Endothelial cell of umbilical vein (primary cell): ENCODE results near the gene C10orf53. TPM values are rescaled to one million over a fixed set of nuclear protein-coding genes. Genes with fewer than 3 reads are reported as not detected.

Source experiments
- BruUV-seq: library from RNA; stranded (reverse); fragments of 400-500 nt; replicated peaks from 2 replicates; lab custom pipeline; 2021; lab: Mats Ljungman, UMichigan
- CTCF ChIA-PET: fragments of 300-600, 350-600 bp; sonication (Branson Sonifier 250); formaldehyde crosslinking; loops from one replicate; lab custom pipeline; 2021; ENCODE audit warnings: antibody characterized with exemption, inconsistent platforms; lab: Charles Lee
- POLR2A ChIA-PET: fragments of 300-600, 350-600 bp; sonication (Branson Sonifier 250); formaldehyde crosslinking; loops from one replicate; lab custom pipeline; 2021; ENCODE audit warnings: antibody characterized with exemption, inconsistent platforms; lab: Charles Lee
- DNase-seq: peaks from one replicate; pipeline ENCODE4 v3.0.0-alpha.2; 2011; ENCODE audit warnings: low read depth, low spot score
- FAIRE-seq: peaks from 2 replicates; lab custom pipeline; 2011; peaks lifted over from hg19 to GRCh38; lab: Jason Lieb, UNC
- H2AFZ ChIP-seq: 2 replicates; pipeline ENCODE4 v1.6.0; 2012; ENCODE audit warnings: low read depth, low read length, control low read depth, inconsistent platforms
- H3K27ac ChIP-seq: 2 replicates; pipeline ENCODE4 v1.5.1; 2011; ENCODE audit warnings: low read depth, mild to moderate bottlenecking, control low read depth, low read length, moderate library complexity; ENCODE audit not compliant: insufficient read depth
- H3K27me3 ChIP-seq, 2 experiments: 2 replicates each; pipeline versions ENCODE4 v1.6.0 to v1.6.1; 2011; ENCODE audit warnings: low read length in 2 of 2, mixed read lengths in 1 of 2; ENCODE audit not compliant: control insufficient read depth in 2 of 2, insufficient read depth in 2 of 2
- H3K36me3 ChIP-seq, 2 experiments: 2 replicates in 1 of 2; 3 replicates in 1 of 2; pipeline ENCODE4 v1.5.1; 2011; ENCODE audit warnings: low read length in 2 of 2, mild to moderate bottlenecking in 1 of 2, moderate library complexity in 1 of 2; ENCODE audit not compliant: control insufficient read depth in 2 of 2, insufficient read depth in 2 of 2; ENCODE audit errors: extremely low read depth in 1 of 2
- H3K4me1 ChIP-seq: 3 replicates; pipeline ENCODE4 v1.5.1; 2011; ENCODE audit warnings: mild to moderate bottlenecking, low read length; ENCODE audit not compliant: control insufficient read depth, insufficient read depth; ENCODE audit errors: extremely low read depth
- H3K4me2 ChIP-seq: 2 replicates; pipeline ENCODE4 v1.6.1; 2011; ENCODE audit warnings: low read length, control low read depth, mixed read lengths; ENCODE audit not compliant: insufficient read depth
- H3K4me3 ChIP-seq, 3 experiments: fragments of 200-600 bp in 1 of 3; sonication (generic), shearing (Covaris generic) in 1 of 3; replicated peaks in 1 of 3; 2 replicates each; pipeline ENCODE4 v1.5.1; 2011 to 2016; ENCODE audit warnings: control low read depth in 3 of 3, low read length in 3 of 3, mild to moderate bottlenecking in 2 of 3, inconsistent platforms in 1 of 3, low read depth in 1 of 3, moderate library complexity in 1 of 3; ENCODE audit not compliant: insufficient read depth in 1 of 3
- H3K79me2 ChIP-seq: 2 replicates; pipeline ENCODE4 v1.6.0; 2012; ENCODE audit warnings: low read length, inconsistent platforms; ENCODE audit not compliant: control insufficient read depth, insufficient read depth
- H3K9ac ChIP-seq: replicated peaks from 2 replicates; pipeline ENCODE3; 2011; ENCODE audit warnings: low read length, control low read depth; ENCODE audit not compliant: insufficient read depth; ENCODE audit errors: extremely low read depth
- H3K9me1 ChIP-seq: replicated peaks from 3 replicates; pipeline ENCODE4 v1.6.0; 2011; ENCODE audit warnings: mild to moderate bottlenecking, low read length; ENCODE audit not compliant: control insufficient read depth, insufficient read depth; ENCODE audit errors: extremely low read depth
- H3K9me3 ChIP-seq: replicated peaks from 2 replicates; pipeline ENCODE4 v1.5.1; 2012; ENCODE audit warnings: low read length, inconsistent platforms; ENCODE audit not compliant: control insufficient read depth, insufficient read depth
- H4K20me1 ChIP-seq: replicated peaks from 2 replicates; pipeline ENCODE3; 2011; ENCODE audit warnings: mild to moderate bottlenecking, low read length; ENCODE audit not compliant: control insufficient read depth, insufficient read depth; ENCODE audit errors: extremely low read depth
- EZH2 ChIP-seq: IDR thresholded peaks from 2 replicates; pipeline ENCODE4 v1.6.1; 2012; ENCODE audit warnings: borderline replicate concordance, low read depth, mild to moderate bottlenecking, moderate library complexity, low read length, inconsistent platforms; ENCODE audit not compliant: severe bottlenecking
- FOS ChIP-seq: IDR thresholded peaks from 2 replicates; pipeline ENCODE4 v1.6.1; 2011; ENCODE audit warnings: mild to moderate bottlenecking, low read length, moderate library complexity, borderline replicate concordance; ENCODE audit not compliant: insufficient read depth
- GATA2 ChIP-seq: IDR thresholded peaks from 2 replicates; pipeline ENCODE4 v1.7.0; 2011; ENCODE audit warnings: low read depth, mild to moderate bottlenecking, moderate library complexity, mixed read lengths, low read length; ENCODE audit not compliant: insufficient read length, insufficient read depth
- JUN ChIP-seq: IDR thresholded peaks from 2 replicates; pipeline ENCODE4 v1.6.1; 2011; ENCODE audit warnings: borderline replicate concordance, low read depth; ENCODE audit not compliant: insufficient read length, insufficient read depth
- MYC ChIP-seq: IDR thresholded peaks from one replicate; pipeline ENCODE4 v1.6.1; 2011; ENCODE audit warnings: mild to moderate bottlenecking, low read depth, low read length
- POLR2A ChIP-seq: IDR thresholded peaks from 2 replicates; pipeline ENCODE4 v1.6.1; 2012; ENCODE audit warnings: low read depth, mild to moderate bottlenecking, control low read depth, low read length
- POLR2AphosphoS5 ChIP-seq: IDR thresholded peaks from 2 replicates; pipeline ENCODE4 v1.6.1; 2012; ENCODE audit warnings: low read depth, mild to moderate bottlenecking, control low read depth, low read length, moderate library complexity; ENCODE audit not compliant: insufficient read depth
- dilution Hi-C: fragments of 300-500 bp; cut with MboI; formaldehyde crosslinking; loops from one replicate; pipeline ENCODE4 v1.15.0; 2019; ENCODE audit warnings: low sequenced_read_pairs; ENCODE audit not compliant: extremely low pct_ligation_motif_present
- intact Hi-C: fragments of 100-400 bp; cut with micrococcal nuclease; formaldehyde crosslinking; loops from one replicate; pipeline ENCODE4 v1.10.0; 2022
- polyA plus RNA-seq, 4 experiments: library from polyadenylated mRNA; depleted of rRNA in 3 of 4; stranded (reverse) in 3 of 4; unstranded in 1 of 4; fragments of >200 nt; gene quantifications; 2 replicates each; pipeline versions ENCODE4 v1.2.1 to v1.2.3, GENCODE V29; 2011 to 2012; ENCODE audit warnings: missing spikeins in 1 of 4
- total RNA-seq: library from RNA; stranded (reverse); gene quantifications from 2 replicates; pipeline ENCODE4 v1.2.3, GENCODE V29; 2021
- TF ChIP-seq, protein P1 (sequence below): IDR thresholded peaks from 2 replicates; pipeline ENCODE4 v1.6.1; 2011; ENCODE audit not compliant: insufficient read depth, insufficient read length
- TF ChIP-seq, protein P2 (sequence below), 2 donors: IDR thresholded peaks; 1 replicate in 1 of 2; 2 replicates in 1 of 2; pipeline ENCODE4 v1.5.1; 2011; ENCODE audit warnings: low read length in 2 of 2, mild to moderate bottlenecking in 2 of 2, moderate library complexity in 2 of 2, control low read depth in 1 of 2, inconsistent platforms in 1 of 2, low read depth in 1 of 2; ENCODE audit not compliant: insufficient read depth in 1 of 2; ENCODE audit errors: extremely low read depth in 1 of 2

C10orf53 gene
- total and polyA plus RNA-seq, 2 donors (not counting 3 experiments of a cell fraction or from before 2014, with no cell fraction given): not detected

DNA sequence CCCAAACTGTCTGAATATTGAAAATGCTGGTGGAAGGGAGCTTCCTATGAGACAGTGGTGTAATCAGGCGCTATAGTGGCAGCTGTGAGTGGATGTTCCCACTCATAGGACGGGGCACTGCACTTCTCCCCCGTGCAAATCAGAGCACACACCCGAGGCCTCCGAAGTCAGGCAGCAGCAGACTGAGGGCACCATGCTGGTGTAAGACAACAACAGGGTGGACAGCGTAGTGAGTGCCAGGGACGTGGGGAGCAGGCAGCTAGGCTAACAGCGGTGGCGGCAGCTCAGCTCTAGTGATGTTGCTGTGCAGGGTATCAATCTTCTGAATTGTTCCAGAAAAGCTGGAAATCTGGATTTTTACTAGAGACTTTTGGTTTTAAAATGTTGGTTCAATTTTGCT, 19.2 kb downstream of the C10orf53 start:
- H3K9me3 ChIP-seq: no peaks in the 10 kb centered on the region
- no peak for DNase-seq
- H3K79me2 ChIP-seq: no peaks in the 10 kb centered on the region
- no TSS peak for BruUV-seq
- H3K27me3 ChIP-seq: peaks cover 0 to 3% of the 10 kb centered on the region in 2 experiments
- H3K4me2 ChIP-seq: no peak overlapping the region
- CTCF ChIA-PET: interaction anchor here (0.9 kb wide), 1 partner anchor 9 kb away, joined by 3 read pairs; no protein-coding TSS in a partner anchor
- intact Hi-C loops: no loop called here
- dilution Hi-C loops: no loop called here
- no peaks in the 10 kb centered on the region for H4K20me1 ChIP-seq
- H2AFZ ChIP-seq: no peak overlapping the region
- H3K4me1 ChIP-seq: no peaks in the 10 kb centered on the region
- H3K9me1 ChIP-seq: no peaks in the 10 kb centered on the region
- H3K27ac ChIP-seq: no peak overlapping the region
- TF ChIP-seq FOS (no peak), EZH2 (no peak), GATA2 (no peak), MYC (no peak), POLR2AphosphoS5 (no peak), JUN (no peak), POLR2A (no peak)
- TF ChIP-seq, protein P1, sequence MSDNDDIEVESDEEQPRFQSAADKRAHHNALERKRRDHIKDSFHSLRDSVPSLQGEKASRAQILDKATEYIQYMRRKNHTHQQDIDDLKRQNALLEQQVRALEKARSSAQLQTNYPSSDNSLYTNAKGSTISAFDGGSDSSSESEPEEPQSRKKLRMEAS: no peak
- TF ChIP-seq, protein P2, sequence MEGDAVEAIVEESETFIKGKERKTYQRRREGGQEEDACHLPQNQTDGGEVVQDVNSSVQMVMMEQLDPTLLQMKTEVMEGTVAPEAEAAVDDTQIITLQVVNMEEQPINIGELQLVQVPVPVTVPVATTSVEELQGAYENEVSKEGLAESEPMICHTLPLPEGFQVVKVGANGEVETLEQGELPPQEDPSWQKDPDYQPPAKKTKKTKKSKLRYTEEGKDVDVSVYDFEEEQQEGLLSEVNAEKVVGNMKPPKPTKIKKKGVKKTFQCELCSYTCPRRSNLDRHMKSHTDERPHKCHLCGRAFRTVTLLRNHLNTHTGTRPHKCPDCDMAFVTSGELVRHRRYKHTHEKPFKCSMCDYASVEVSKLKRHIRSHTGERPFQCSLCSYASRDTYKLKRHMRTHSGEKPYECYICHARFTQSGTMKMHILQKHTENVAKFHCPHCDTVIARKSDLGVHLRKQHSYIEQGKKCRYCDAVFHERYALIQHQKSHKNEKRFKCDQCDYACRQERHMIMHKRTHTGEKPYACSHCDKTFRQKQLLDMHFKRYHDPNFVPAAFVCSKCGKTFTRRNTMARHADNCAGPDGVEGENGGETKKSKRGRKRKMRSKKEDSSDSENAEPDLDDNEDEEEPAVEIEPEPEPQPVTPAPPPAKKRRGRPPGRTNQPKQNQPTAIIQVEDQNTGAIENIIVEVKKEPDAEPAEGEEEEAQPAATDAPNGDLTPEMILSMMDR (IDR thresholded peaks at IDR 0.05; ENCODE audit: extremely low read depth in 1 of 2, insufficient read depth in 1 of 2, low read depth in 1 of 2, low read length in 2 of 2): no peak
- no peak overlapping the region for H3K9ac ChIP-seq
- no peaks in the 10 kb centered on the region for H3K36me3 ChIP-seq
- no peak overlapping the region for H3K4me3 ChIP-seq
- no peak for FAIRE-seq
- POLR2A ChIA-PET: no interaction called here
